Left renal pelvis (tissue), 4 donors: ENCODE data around the gene TNS4. TPM values are rescaled to one million over a fixed set of nuclear protein-coding genes. Genes with fewer than 3 reads are reported as not detected.

Experiments used
- DNase-seq, 4 donors: peaks; one replicate each; pipeline ENCODE4 v3.0.0-alpha.2; 2013; ENCODE audit warnings: low read depth in 4 of 4, low spot score in 3 of 4
- polyA plus RNA-seq, 4 donors: library from polyadenylated mRNA; unstranded; fragments of 120-200 nt; gene quantifications; one replicate each; pipeline ENCODE4 v1.2.1, GENCODE V29; 2013; ENCODE audit not compliant: insufficient read length in 4 of 4

Gene TNS4
- polyA plus RNA-seq, 4 donors, result 0.06 to 0.26 (median 0.19) TPM

DNA sequence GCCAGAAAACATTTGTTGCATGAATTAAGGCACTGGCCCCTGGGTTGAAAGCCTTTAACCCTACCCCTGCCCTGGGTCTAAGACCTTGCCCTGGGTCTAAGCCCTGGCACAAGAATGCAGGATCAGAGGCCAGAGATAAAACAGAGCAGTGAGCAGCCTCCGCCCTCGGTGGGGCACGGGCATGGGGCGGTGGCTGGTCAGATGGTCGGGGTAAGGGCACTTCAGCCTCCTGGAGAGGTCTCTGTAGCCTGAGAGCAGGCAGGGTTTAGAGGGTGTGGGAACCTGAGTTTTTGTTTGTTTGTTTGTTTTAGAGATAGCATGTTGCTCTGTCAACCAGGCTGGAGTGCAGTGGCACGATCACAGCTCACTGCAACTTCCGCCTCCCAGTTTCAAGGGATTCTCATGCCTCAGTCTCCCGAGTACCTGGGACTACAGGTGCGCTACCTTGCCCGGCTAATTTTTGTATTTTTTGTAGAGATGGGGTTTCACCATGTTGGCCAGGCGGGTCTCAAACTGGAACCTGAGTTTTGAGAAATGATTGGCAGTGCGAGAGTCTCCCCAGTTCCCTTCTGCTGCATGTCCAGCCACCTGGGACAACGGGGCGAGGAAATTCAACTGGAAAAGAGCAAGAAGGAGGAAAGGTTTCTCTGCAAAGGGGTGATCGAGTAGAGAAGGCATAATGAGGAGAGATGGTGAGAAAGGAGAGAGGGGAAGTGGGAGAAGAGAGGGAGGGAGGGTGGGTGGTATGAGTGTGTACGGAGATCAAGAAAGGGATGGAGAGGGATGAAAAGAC lies 27.7 kb downstream of the TNS4 start:
- no peak for DNase-seq

DNA sequence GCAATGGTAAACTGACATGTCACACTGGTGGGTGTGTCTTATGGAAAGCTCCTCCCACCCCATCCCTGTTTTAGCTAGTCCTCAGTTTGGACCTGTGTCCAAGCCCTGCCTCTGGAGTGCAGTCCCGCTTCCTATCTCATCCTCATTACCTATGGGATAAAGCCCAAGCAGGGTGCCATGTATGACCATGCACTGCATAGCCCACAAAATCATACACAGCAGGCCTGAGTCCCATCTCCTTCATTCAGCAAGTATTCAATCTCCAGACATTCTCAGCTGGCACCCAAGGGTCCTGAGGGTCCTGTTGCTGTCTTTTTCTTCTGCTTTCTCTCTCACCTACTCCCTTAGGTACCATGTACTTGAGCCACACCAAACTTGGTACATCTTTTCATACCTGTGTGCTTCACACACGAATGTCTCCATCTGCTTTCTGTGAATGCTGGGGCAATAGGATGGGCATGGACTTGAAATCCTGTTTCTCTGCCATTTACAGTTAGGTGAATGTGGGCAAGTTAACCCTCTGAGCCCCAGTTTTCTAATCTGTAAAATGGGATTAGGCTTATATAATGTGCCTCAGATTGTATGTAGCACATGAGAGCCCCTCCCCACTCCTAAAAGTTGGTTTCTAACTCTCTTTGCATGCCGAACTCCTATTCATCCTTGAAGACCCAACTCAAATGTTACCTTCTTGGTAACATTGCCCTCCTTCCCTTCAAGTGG lies 28.5 kb downstream of the TNS4 start:
- DNase-seq, result no peak

DNA sequence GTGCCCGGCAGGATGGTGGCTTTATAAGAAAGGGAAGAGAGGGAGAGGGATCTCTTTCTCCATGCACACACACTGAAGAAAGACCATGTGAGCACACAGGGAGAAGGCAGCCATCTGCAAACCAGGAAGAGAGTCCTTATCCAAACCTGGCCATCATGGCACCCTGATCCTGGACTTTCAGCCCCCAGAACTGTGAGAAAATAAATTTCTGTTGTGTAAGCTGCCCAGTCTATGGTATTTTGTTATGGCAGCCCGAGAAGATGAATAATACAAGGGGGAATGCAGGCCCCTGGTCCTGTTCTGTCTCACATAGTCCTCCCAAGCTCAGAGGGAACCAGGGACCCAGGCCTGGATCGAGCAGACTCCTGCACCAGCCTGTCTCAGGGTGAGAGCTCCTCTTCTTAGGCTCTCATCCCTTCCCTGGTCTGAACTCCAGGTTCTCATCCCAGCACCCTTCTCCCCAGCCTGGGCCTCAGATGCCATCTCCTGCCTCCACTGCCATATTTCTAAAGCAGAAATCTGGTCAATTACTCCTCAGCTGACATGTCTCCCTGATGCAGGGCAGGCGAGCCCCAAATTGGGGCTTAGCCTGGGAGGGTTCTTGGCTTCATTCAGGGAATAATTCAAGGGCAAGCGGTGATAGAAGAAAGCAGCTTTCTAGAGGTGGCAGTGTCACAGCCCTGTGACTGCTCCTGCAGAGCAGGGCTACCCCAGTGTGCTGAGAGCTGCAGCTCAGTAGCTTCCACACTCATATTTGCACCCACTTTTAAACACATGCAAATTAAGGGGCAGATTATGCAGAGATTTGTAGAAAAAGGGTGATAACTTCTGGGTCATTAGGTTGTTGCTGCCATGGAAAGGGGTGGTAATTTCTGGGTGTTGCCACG lies 29.3 kb downstream of the TNS4 start:
- DNase-seq, result no peak

DNA sequence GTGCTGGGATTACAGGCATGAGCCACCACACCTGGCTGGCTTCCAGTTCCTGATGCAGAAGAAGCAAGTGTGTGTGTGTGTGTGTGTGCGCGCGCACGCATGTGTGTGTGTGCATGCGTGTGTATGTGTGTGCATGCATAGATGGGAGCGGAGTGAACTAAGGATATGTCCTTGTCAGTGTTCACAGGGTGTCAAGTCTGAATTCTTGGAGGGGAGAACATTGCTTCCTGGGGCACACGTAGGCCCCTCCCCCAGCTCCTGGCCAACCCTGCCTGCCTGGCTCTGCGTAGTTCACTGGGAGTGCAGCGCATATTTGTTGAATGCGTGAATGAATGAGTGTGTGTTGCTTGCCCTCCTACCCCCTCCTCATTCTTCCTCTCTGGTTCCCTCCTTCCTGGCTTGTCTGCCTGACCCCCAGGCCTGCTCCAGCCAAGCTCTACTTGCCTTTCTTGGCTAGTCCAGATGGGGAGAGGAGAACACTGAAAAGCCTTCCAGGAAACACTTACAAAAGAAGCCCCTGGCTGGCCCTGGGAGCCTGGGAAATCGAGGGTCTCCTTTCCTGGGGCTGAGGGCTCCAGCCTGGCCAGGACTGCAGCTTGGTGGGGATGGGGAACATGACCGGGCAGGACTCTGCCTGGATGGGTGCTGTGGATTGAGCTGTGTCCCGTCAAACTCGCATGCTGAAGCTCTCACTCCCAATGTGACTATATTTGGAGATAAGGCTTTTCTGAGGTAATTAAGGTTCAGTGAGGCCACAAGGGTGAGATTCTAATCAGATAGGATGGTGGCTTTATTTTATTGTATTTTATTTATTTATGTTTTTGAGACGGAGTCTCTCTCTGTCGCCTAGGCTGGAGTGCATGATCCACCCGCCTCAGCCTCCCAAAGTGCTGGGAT lies 30.2 kb downstream of the TNS4 start:
- DNase-seq, result no peak

DNA sequence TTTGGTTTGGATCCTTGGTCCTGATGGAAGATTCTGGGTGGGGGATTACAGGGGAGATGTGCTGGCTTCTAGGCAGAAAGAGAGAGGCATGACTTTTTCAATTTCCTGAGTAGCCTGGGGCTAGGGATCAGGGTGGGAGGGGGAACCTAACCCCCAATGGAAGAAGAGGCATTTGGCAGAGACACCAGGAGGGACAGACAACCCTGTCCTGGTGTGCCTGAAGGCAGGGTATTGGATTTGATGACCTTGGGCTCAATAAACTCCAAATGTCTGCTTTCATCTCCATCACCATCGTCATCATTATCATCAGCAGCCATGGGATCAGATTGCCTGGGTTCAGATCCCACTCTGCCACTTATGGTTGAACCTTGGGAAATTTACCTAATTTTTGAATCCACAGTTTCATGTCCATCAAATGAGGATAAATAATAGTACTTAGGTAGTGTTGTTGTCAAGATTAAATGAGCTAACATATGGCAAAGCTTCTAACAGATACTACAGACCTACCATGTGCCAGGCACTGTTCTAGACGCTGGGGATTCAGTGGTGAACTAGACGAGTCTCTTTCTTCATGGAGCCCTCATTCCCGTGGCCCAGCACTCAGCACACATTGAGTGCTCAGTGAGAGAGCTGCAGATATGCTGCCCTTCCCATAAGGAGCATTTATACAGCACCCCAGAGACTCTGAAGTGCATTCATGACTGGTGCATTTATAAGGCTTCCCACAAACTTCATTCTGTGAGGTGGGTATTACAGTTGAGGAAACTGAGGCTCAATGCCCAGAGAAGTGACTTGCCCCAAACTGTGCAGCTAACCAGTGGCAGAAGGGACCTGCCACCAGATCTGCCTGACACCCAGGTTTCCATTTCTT lies 31.4 kb downstream of the TNS4 start:
- no peak for DNase-seq

DNA sequence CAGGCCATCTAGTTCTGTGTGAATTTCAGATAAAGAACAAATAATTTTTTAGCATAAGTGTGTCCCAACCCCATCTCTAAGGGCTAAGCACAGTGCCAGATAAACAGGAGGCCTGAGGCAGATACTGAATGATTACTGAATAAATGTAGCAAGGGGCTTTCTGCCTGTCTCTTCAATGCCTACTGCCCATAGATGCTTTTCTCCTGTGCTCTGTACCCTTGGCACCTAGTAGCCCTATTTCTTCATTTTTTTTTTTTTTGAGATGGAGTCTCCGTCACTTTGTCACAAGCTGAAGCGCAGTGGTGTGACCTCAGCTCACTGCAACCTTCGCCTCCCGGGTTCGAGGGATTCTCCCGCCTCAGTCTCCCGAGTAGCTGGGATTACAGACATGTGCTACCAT lies 32.9 kb downstream of the TNS4 start:
- no peak for DNase-seq

DNA sequence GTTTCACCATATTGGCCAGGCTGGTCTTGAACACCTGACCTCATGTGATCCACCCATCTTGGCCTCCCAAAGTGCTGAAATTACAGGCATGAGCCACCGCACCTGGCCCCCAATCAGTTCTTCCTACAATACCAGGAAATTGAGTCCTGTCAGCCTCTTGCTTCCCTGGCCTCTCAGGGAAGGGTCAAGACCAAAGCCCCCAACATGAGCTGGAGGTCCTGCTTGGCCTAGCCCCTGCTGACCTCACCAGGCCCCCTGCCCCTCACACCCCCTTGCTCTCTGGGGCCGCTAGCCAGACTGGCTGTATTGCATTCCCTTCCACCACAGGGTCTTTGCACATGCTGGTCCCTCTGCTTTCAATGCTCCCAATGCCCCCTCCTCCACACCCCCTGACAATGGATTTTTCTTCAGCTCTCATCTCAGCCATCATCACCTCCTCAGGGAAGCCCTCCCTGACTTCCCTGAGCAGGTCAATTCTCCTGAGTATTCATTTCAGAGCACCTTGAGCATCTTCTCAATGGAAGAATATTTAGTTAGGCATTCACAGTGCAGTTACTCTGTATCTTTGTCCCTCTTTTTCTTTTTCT lies 34.0 kb downstream of the TNS4 start:
- no peak for DNase-seq

DNA sequence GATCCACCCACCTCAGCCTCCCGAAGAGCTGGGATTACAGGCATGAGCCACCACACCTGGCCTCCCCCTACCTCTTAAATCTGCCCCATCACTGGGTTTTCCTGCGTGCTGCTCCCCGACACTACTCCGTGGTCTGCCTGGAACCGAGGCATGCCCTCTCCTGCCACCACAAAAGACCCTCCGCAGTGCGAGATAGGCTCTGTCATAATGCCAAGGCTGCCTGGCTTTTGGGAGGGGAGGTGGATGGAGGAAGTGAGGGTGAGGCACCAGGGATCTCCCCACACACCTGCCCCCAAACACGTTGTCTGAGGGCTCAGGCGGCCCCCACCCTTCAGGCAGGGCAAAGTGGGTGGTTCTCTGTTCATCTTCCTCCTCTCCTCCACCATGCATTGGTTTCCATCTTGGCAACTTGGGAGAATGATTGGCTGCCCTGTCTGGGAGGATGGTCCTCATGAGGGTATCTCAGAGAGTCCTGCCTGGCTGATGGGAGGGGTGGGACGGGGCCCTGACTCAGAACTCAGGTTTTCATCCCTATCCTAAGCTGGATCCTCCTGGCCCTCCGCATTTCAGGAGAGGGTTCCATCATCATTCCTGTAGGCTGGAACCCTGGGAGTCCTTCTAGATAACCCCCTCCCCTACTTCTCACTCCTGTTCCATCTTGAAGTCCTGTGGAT lies 35.0 kb downstream of the TNS4 start:
- DNase-seq, result no peak

DNA sequence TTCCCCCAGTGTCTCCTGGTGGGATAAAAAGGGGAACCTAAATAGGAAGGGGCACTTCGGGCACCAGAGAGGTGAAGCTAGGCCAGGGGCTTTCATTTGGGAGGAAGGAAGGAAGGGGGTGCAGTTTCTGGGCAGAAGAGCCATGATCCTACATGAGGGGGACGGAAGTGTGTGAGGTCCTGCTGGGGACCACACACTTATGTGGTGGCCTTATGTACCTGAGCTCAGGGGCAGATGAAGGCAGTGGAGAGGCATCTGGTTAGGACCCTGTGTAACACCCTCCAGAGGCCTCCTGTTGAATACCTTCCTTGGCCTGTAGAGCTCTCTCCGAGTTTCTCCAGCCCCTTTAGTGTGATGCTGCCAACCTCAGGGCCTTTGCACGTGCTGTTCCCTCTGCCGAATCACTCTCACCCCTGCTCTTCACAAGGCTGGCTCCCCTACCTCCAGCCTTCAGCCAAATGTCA lies 37.0 kb downstream of the TNS4 start:
- no peak for DNase-seq

DNA sequence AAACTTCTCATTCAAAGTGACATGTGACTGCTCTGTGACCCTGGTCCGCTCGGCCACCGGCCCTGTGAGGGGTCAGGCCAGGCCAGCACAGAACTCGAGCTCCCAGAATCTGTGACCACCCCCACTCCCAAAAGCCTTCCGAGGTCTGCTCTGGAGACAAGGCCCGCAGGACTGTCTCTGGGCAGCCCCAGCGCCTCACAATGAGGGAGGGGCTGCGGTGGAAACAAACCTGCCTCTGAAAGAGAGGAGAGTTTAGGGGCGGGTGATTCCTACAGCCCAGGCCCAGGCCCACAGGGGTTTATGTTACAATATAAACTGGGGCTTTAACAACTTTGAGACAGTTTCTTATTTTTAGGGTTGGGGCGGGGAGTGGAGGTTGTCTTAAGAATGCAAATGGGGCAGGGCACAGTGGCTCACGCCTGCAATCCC lies 38.3 kb downstream of the TNS4 start:
- DNase-seq, result no peak

DNA sequence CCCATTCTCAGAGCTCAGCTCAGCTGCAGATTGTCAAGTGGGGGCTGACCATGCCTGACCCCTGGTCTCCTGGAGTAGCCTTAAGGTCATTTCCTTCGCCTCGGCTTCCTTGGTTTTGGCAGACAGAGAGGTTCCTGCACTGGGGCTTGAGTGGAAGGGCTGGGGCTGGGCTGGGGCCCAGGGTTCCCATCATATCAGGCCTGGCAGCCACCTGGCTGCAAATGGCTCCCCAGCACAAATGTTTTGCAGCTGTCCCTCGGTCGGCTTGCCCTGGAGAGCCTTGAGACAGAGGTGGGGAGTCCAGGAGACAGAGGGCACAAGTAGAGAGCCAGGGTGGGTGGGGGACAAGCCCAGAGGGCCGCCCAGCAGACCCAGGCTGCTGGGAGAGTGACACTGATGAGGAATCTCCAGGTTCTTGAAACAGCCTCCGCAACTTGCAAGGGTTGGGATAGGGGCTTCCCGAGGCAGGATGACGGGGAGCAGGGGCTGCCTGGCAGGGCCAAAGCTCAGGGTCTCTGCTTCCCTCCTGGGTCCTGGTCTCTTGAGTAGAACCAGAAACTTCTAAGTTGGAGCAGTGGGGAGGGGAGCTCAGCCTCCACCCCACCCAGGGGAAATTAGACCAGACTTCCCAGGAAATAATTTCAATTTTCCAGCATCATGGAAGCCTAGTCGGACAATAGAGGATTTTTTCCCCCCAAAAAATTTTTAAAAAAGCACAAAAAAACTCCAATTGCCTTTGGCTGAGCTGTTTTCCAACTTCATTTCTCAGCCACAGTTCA lies 38.9 kb downstream of the TNS4 start:
- DNase-seq, result no peak

DNA sequence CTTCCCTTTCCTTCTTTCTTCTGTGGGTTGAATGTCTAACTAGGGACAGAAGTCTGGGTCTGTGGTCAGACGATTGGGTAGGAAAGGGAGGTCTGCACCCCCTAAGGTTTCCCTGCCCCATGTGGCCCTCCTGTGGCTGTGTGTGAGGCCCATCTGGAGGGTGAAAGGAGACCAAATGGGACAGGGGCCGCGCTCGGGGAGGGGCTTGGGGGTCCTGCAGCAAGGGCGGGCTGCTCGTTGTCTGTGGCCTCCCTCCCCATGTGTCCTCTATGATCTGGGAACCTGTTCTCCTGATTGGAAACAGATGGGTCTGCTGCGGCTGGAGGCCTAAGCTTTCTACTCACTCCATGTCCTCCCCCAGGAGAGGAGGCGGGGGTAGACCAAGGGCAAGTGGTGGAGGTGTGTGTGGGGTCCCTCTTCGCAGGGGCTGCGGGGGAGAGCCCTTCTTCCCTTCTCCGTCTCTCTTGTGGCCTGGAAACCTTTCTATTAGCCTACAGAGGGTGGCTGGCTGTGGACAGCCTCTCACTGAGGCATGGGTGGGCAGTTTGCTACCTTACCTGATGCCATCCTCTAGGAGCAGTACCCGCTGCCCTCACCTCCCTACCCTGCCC lies 39.6 kb downstream of the TNS4 start:
- no peak for DNase-seq

DNA sequence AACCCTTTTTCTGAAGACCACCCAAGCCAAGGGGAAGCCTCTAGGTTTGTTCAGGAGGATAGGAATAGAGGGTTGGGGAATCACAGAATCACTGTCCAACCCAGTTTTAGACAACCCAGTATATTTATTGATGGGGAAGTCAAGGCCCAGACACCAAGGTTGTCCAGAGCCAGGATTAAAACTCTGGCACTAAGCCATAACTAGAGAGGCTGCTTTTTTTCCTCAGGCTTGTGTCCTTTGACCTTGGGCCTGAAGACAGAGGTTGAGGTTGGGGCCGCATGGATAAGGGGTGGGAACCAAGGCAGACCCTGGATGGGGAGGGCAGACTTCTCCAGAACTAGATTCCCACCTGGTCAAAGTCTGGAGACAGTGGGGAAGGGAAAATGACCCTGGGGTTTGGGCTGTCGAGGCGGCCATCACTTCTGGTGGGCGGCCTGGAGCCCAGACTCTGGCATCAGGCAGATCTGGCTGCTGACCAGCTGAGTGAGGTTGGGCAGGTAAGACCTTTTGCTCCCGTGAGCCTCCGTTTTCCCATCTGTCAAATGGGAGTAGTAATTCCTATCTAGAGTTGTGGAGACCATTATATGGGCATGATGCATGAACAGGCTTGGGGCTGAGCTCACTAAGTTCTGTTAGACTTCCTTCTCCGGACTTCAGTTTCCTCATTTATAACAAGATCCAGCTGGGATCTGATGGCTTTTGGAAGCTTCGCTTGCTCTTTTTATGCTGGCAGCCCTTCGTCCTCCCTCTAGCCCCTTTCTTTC lies 40.3 kb downstream of the TNS4 start:
- no peak for DNase-seq

DNA sequence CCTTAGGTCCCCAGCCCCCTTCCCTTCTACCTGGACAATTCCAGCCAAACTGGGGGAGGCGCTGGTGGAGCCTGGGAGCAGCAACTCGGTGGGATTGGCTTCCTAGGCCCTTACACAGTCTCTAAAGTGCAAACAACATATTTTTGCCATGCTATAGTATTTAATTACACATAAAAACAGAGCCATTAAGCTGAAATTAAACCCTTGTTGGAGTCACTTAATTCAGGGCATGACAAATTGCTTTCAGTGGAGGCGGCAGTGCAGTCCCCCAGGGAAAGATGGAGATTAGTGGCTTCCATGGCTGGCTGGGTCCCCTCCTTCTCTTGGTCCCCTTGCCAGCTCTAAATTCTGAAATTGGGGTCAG lies 40.8 kb downstream of the TNS4 start:
- DNase-seq, result no peak

DNA sequence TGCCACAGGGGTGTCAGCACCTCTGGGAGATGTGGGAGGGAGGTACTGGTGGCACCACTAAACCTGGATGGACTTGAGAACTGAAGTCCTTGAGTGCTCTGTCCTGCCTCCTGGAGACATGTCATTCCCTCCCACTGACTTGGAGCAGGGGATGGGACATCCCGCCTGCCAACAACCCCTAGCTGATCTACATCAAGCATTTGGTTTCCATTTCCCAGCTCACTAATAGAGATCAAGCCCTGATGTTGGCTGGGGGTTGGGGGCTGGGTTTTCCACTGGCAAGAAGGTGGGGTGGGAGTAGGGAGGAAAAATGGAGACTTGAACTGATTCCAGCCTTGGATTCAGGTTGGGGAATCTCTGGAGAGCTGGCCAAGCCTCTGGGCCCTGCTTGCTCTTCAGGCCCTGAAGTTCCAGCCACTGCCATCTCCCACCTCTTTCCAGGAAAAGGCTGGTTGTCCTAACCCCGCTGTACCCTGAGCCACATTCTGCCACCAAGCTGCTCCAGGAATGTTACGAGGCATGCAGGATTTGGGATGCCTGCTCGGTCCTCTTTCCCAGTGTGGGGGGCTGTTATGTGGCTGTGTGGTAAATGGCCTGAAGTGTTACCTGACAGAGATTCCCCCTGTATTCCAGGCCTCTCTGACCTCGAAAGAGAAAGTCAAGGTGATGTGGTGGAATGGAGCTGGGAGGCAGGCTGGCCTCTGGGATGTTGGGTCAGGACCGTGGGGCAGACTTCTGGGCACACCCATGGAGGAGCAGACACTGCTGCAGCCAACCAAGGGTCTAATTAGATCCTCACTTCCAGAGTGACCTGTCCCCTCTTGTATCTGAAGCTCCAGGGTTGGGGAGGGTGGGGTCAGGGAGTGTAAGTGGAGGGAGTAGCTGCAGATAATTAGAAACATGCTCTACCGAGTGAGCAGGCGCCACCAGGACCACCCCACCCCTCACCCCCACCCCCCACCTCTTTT lies 41.5 kb downstream of the TNS4 start:
- DNase-seq, result no peak
